ENCODE measurements around the gene NOTCH1.

NOTCH1 gene

GRCh38 chr9:136519263-136520052 is 26.4 kb downstream of the NOTCH1 start:
- Mint-ChIP-seq H3K27me3 (no peaks in the 10 kb centered on the region), H3K4me3 (no peak overlapping the region), H3K36me3 (peaks cover 23% of the 10 kb centered on the region), H3K27ac (no peak overlapping the region), H3K4me1 (no peaks in the 10 kb centered on the region), H3K9me3 (no peaks in the 10 kb centered on the region)
- CTCF ChIA-PET, result no interaction called here
- no peak for DNase-seq

DNA sequence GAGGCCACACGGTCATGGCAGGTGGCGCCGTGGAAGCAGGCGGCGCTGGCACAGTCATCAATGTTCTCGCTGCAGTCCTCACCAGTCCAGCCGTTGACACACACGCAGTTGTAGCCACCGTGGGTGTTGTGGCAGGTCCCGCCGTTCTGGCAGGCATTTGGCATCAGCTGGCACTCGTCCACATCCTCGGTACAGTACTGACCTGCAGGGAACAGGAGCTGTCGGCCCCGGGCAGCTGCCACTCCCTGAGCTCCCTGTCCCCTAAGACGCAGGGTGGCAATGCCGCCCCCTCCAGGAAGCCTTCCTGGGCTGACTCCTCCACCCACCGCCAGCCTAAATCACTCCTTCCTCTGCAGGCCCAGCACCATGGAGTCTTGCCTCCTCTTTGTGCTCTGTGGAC is 27.2 kb downstream of the NOTCH1 start:
- no peak overlapping the region for H3K4me3 Mint-ChIP-seq
- H3K27me3 Mint-ChIP-seq, result no peaks in the 10 kb centered on the region
- DNase-seq, result no peak
- CTCF ChIA-PET, result no interaction called here
- no peak overlapping the region for H3K27ac Mint-ChIP-seq
- no peaks in the 10 kb centered on the region for H3K4me1 Mint-ChIP-seq
- H3K9me3 Mint-ChIP-seq, result no peaks in the 10 kb centered on the region
- peaks cover 23% of the 10 kb centered on the region for H3K36me3 Mint-ChIP-seq

GRCh38 chr9:136517950-136518349 is 27.9 kb downstream of the NOTCH1 start:
- Mint-ChIP-seq H3K4me1 (no peaks in the 10 kb centered on the region), H3K9me3 (no peaks in the 10 kb centered on the region), H3K27me3 (no peaks in the 10 kb centered on the region), H3K36me3 (peaks cover 26% of the 10 kb centered on the region), H3K27ac (peak overlapping the region; percentile 46), H3K4me3 (no peak overlapping the region)
- CTCF ChIA-PET, result no interaction called here
- DNase-seq, result no peak

DNA sequence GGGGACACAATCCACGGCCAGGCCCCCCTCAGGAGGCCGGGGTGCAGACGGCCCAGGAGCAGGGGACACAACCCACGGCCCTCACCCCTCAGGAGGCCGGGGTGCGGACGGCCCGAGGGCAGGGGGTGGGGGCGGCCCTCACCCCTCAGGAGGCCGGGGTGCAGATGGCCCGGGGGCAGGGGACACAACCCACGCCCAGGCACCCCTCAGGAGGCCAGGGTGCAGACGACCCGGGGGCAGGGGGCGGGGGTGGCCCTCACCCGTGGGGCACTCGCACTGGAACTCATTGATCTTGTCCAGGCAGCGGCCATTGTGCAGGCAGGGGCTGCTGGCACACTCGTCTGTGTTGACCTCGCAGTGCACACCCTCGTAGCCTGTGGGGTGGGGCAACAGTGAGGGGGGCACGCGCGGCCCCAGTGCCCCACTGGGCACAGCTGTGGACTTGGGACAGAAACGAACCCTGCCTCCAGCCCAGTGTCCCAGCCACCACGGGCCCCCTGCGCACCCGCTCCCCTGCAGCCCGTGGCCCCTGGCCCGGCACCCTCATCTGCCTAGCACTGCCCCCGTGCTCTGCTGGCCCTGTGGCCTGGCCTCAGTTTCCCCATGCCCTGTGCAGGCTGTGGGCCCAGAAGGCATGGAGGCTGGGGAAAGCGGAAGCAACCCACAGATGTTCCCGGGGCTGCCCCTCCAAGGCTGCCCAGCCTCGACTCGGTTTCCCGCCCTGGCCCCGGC is 28.7 kb downstream of the NOTCH1 start:
- no peak overlapping the region for H3K27ac Mint-ChIP-seq
- CTCF ChIA-PET, result no interaction called here
- no peaks in the 10 kb centered on the region for H3K4me1 Mint-ChIP-seq
- H3K4me3 Mint-ChIP-seq, result no peak overlapping the region
- peaks cover 28% of the 10 kb centered on the region for H3K36me3 Mint-ChIP-seq
- no peaks in the 10 kb centered on the region for H3K27me3 Mint-ChIP-seq
- DNase-seq, result no peak
- no peaks in the 10 kb centered on the region for H3K9me3 Mint-ChIP-seq

- Mint-ChIP-seq H3K27ac (no peak overlapping the region), H3K9me3 (no peaks in the 10 kb centered on the region), H3K27me3 (no peaks in the 10 kb centered on the region), H3K36me3 (peaks cover 29% of the 10 kb centered on the region), H3K4me3 (no peak overlapping the region), H3K4me1 (no peaks in the 10 kb centered on the region)
- CTCF ChIA-PET, result no interaction called here
- no peak for DNase-seq
Measured at GRCh38 chr9:136516191-136516654, 29.6 kb downstream of the NOTCH1 start.

DNA sequence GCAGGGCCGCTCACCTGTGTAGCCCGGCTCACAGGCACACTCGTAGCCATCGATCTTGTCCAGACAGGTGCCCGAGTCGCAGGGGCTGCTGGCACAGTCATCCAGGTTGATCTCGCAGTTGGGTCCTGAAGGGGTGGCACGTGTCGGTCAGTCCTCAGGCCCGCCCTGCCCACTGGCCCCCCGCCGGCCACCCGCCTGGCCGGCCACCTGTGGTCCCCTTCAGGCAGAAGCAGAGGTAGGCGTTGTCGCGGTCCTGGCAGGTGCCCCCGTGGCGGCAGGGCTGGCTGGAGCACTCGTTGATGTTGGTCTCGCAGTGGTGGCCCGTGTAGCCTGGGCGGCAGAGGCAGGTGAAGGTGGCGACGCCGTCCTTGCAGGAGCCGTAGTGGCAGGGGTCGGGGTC is 30.6 kb downstream of the NOTCH1 start:
- Mint-ChIP-seq H3K27ac (no peak overlapping the region), H3K4me3 (no peak overlapping the region), H3K9me3 (no peaks in the 10 kb centered on the region), H3K4me1 (no peaks in the 10 kb centered on the region), H3K27me3 (no peaks in the 10 kb centered on the region), H3K36me3 (peaks cover 30% of the 10 kb centered on the region)
- DNase-seq, result no peak
- CTCF ChIA-PET, result no interaction called here

DNA sequence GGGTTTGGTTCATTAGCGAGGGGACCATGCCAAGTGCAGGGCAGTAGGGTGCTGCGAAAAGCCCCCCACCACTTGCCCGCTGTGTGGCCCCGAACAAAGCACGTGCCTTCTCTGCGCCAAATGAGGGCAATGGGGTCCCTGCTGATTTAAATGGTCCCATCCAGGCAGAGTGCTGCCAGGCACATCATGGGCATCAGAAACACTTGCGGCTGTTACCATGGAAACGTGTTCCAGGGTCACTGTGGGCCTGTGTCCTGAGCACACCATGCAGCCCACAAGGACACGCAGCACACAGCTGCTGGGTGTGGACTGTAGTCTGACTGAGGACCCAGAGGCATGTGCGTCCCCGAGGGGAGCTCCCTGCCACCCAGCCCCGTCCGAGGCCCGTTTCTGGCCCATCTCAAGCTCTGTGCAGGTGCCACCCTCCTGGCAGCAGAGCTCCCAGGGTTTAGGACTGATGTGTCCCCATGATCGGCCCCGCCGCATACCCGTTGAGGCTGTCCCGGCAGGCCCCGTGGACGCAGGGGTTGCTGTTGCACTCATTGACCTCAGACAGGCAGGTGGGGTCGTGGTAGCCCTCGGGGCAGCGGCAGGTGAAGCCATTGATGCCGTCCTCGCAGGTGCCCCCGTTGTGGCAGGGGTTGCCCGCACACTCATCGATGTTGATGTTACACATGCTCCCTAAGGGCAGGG is 31.7 kb downstream of the NOTCH1 start:
- Mint-ChIP-seq H3K4me1 (no peaks in the 10 kb centered on the region), H3K27me3 (no peaks in the 10 kb centered on the region), H3K4me3 (no peak overlapping the region), H3K9me3 (no peaks in the 10 kb centered on the region), H3K36me3 (peaks cover 32% of the 10 kb centered on the region), H3K27ac (no peak overlapping the region)
- CTCF ChIA-PET, result no interaction called here
- no peak for DNase-seq

DNA sequence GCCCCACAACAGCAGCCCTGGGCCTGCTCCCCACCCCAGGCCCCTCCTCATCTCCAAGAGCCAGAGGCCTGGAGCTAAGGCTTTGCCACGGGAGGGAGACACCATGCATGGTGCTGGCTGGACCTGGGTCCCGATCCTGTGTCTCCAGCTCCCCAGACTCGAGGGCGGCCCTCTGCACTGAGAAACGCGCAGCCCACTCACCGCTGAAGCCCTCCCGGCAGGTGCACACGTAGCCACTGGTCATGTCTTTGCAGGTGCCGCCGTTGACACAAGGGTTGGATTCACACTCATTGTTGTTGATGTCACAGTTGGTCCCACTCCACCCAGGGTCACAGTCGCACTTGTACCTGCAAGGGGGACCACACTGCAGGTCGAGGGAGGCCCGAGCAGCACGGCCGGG is 32.7 kb downstream of the NOTCH1 start:
- DNase-seq, result no peak
- Mint-ChIP-seq H3K4me1 (no peaks in the 10 kb centered on the region), H3K9me3 (no peaks in the 10 kb centered on the region), H3K27ac (no peak overlapping the region), H3K4me3 (no peak overlapping the region), H3K36me3 (peaks cover 33% of the 10 kb centered on the region), H3K27me3 (no peaks in the 10 kb centered on the region)
- CTCF ChIA-PET, result no interaction called here

DNA sequence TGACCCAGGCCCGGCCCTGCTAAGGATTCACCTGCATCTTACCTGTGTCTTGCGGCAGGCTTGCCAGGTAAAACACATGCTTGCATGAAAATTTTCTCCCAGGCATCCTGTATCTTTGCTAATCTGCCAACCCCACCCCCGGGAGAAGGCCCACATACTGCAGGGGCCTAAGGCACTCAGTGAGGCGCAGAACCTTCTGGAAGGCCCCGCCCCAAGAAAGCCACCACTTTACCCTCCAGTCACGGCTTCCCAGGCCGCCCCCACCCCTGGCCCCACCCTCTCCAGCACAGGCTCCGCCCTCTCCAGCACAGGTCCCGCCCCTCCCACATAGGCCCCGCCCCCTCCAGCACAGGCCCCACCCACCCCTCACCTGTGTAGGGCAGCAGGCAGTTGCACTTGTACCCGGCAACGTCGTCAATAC is 33.2 kb downstream of the NOTCH1 start:
- H3K4me3 Mint-ChIP-seq, result no peak overlapping the region
- no peaks in the 10 kb centered on the region for H3K9me3 Mint-ChIP-seq
- DNase-seq, result peak; percentile 47
- H3K27ac Mint-ChIP-seq, result no peak overlapping the region
- H3K4me1 Mint-ChIP-seq, result no peaks in the 10 kb centered on the region
- no peaks in the 10 kb centered on the region for H3K27me3 Mint-ChIP-seq
- H3K36me3 Mint-ChIP-seq, result peaks cover 32% of the 10 kb centered on the region
- CTCF ChIA-PET, result no interaction called here

DNA sequence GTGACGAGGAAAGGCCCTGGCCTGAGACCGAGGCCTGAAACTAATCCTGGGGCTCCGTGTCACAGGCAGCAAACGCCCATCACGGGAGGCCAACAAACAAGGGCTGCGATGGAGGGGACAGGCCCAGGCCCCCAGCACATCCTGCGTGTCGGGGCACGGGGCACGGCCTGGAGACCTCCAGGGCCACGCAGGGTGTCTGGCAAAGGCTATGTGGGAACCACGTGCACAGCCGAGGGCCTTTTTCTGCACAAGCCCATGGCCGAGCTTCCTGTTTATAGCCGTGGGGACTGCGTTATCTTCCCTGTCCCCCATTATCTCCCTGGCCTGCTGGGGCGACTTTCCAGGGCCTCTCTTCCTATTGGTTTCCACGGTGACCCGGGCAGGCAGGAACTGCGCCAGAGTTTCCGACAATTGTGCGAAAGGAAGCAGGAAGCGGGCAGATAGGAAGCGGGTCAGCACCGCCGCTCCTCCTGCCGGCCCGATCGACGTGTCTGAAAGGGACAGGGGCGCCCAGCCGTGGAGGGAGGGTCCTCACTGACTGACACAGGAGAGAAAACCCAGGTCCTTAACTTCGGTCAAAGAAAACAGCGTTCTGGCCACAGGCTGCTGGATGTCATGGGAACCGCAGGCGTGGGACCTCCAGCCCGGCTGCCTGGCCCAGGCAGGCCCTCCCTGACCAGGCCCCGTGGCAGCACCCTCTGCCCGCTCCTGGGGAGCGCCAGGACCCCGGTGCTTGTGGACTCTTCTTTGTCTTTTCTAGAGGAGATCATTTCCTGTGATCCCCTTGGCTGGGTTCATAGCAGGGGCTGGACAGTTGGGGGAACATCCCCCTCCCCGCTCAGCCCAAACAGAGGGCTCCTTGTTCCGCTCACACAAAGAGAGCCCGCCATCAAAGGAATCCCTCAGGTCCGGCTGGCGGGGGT is 33.9 kb downstream of the NOTCH1 start:
- CTCF ChIA-PET, result no interaction called here
- no peaks in the 10 kb centered on the region for H3K27me3 Mint-ChIP-seq
- H3K9me3 Mint-ChIP-seq, result no peaks in the 10 kb centered on the region
- H3K4me1 Mint-ChIP-seq, result no peaks in the 10 kb centered on the region
- peaks cover 29% of the 10 kb centered on the region for H3K36me3 Mint-ChIP-seq
- no peak for DNase-seq
- no peak overlapping the region for H3K4me3 Mint-ChIP-seq
- no peak overlapping the region for H3K27ac Mint-ChIP-seq

DNA sequence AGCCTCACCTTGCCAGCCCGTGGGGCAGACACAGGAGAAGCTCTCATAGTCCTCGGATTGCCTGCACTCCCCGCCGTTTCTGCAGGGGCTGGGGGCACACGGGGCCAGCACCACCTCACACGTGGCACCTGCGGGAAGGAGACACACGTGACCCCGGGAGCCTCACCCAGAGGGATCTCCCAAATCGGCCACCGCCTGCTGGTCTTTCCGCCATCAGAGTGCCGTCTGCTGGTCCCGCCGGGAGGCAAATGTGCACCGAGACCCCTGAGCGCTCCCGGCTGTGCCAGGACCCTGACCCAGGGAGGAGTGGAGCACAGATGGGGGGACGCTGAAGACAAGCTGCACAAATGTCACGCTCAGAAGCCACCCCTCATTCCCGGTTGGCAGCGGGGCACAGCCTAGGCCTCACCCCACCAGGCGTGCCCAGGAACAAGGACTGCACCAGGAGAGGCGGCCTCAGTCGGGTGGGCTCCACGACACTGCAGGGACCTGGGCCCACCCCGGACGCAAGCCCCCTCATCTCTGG is 34.6 kb downstream of the NOTCH1 start:
- CTCF ChIA-PET, result no interaction called here
- DNase-seq, result no peak
- Mint-ChIP-seq H3K4me1 (no peaks in the 10 kb centered on the region), H3K36me3 (peaks cover 23% of the 10 kb centered on the region), H3K27ac (no peak overlapping the region), H3K4me3 (no peak overlapping the region), H3K27me3 (no peaks in the 10 kb centered on the region), H3K9me3 (no peaks in the 10 kb centered on the region)

DNA sequence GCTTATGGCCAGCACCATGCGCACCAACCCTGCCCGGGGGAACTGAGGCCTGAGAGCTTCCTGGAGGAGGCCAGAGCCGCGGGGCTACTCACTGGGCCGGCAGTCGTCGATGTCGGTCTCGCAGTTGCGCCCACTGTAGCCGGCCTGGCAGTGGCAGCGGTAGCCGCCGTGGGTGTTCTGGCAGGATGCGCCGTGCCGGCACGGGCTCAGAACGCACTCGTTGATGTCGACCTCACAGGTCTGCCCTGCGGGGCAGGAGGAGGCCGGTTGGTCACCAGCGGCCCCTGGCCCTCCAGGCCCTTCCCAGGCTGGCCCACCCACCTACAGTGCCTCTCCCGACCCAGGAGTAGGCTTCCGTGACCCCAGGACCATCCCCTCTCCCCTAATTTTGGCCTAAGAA is 35.3 kb downstream of the NOTCH1 start:
- CTCF ChIA-PET, result no interaction called here
- no peaks in the 10 kb centered on the region for H3K9me3 Mint-ChIP-seq
- no peak for DNase-seq
- H3K4me1 Mint-ChIP-seq, result no peaks in the 10 kb centered on the region
- H3K27me3 Mint-ChIP-seq, result no peaks in the 10 kb centered on the region
- H3K27ac Mint-ChIP-seq, result no peak overlapping the region
- H3K4me3 Mint-ChIP-seq, result no peak overlapping the region
- H3K36me3 Mint-ChIP-seq, result peaks cover 24% of the 10 kb centered on the region

DNA sequence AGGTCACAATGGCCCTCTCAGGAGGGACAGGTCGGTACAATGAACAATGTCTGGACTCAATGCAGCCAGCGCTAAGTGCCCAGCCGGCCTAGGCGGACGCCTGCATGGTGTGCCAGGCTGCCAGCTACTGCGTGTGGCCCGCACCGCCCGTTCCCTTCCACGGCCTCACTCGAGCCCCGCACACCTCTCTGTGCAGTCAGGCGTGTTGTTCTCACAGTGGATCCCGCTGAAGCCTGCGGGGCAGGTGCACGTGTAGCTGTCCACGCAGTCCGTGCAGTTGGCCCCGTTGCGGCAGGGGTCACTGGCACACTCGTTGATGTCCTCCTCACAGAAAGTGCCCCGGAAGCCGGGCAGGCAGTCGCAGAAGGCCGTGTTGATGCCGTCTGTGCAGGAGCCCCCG is 36.3 kb downstream of the NOTCH1 start:
- CTCF ChIA-PET, result interaction anchor here (0.6 kb wide), 1 partner anchor 1156 kb away, joined by 3 read pairs; no protein-coding TSS in a partner anchor
- Mint-ChIP-seq H3K27me3 (no peaks in the 10 kb centered on the region), H3K27ac (no peak overlapping the region), H3K9me3 (no peaks in the 10 kb centered on the region), H3K36me3 (peaks cover 18% of the 10 kb centered on the region), H3K4me3 (no peak overlapping the region), H3K4me1 (no peaks in the 10 kb centered on the region)
- DNase-seq, result no peak
